Neuronal stem cell (in vitro differentiated cells): ENCODE results near the gene DAPK1.

ENCODE experiments used
- DNase-seq: peaks from one replicate; pipeline ENCODE4 v3.0.0-alpha.2; 2013; ENCODE audit warnings: low spot score
- H2AFZ ChIP-seq: one replicate; pipeline ENCODE4 v1.6.1; 2013; ENCODE audit warnings: mild to moderate bottlenecking, low read length, inconsistent platforms
- H2AK5ac ChIP-seq: 2 replicates; pipeline ENCODE4 v1.6.1; 2013; ENCODE audit warnings: low read depth, mild to moderate bottlenecking, inconsistent platforms, low read length, moderate library complexity, mixed read lengths
- H2BK120ac ChIP-seq: 2 replicates; pipeline ENCODE4 v1.6.1; 2013; ENCODE audit warnings: low read depth, mild to moderate bottlenecking, inconsistent platforms, low read length, moderate library complexity, mixed read lengths
- H2BK12ac ChIP-seq: one replicate; pipeline ENCODE4 v1.6.1; 2013; ENCODE audit warnings: low read length, inconsistent platforms
- H2BK15ac ChIP-seq: 2 replicates; pipeline ENCODE4 v1.6.1; 2013; ENCODE audit warnings: mild to moderate bottlenecking, low read length, inconsistent platforms, mixed read lengths
- H2BK5ac ChIP-seq: one replicate; pipeline ENCODE4 v1.6.1; 2013; ENCODE audit warnings: inconsistent platforms, mild to moderate bottlenecking, low read length, moderate library complexity
- H3K14ac ChIP-seq: one replicate; pipeline ENCODE4 v1.6.1; 2013; ENCODE audit warnings: low read length, inconsistent platforms
- H3K18ac ChIP-seq: 2 replicates; pipeline ENCODE4 v1.6.1; 2013; ENCODE audit warnings: low read length, inconsistent platforms
- H3K23ac ChIP-seq: 2 replicates; pipeline ENCODE4 v1.6.1; 2013; ENCODE audit warnings: low read depth, mild to moderate bottlenecking, mixed read lengths, low read length, inconsistent platforms; ENCODE audit not compliant: poor library complexity
- H3K27ac ChIP-seq: replicated peaks from 3 replicates; pipeline ENCODE4 v1.5.1; 2013; ENCODE audit warnings: low read length, inconsistent platforms
- H3K27me3 ChIP-seq, 3 experiments: 2 replicates each; pipeline ENCODE4 v1.6.1; 2013; ENCODE audit warnings: low read length in 3 of 3, mild to moderate bottlenecking in 2 of 3, inconsistent platforms in 1 of 3, low read depth in 1 of 3, mixed read lengths in 1 of 3, moderate library complexity in 1 of 3; ENCODE audit not compliant: control insufficient read depth in 3 of 3, insufficient read depth in 3 of 3
- H3K36me3 ChIP-seq, 2 donors: replicated peaks in 1 of 2; 2 replicates each; pipeline ENCODE4 v1.6.1; 2013; ENCODE audit warnings: low read length in 2 of 2; ENCODE audit not compliant: control insufficient read depth in 2 of 2, insufficient read depth in 2 of 2
- H3K4ac ChIP-seq: 2 replicates; pipeline ENCODE4 v1.6.1; 2013; ENCODE audit warnings: inconsistent platforms, mild to moderate bottlenecking, low read length, moderate library complexity
- H3K4me1 ChIP-seq, 2 donors: 1 replicate in 1 of 2; 2 replicates in 1 of 2; pipeline ENCODE4 v1.6.1; 2013; ENCODE audit warnings: low read length in 2 of 2, low read depth in 1 of 2; ENCODE audit not compliant: control insufficient read depth in 2 of 2, insufficient read depth in 1 of 2
- H3K4me2 ChIP-seq: one replicate; pipeline ENCODE4 v1.6.1; 2013; ENCODE audit warnings: mild to moderate bottlenecking, low read length, inconsistent platforms; ENCODE audit not compliant: insufficient read depth, poor library complexity, severe bottlenecking
- H3K4me3 ChIP-seq, 2 donors: 2 replicates each; pipeline ENCODE4 v1.5.1; 2013; ENCODE audit warnings: low read length in 2 of 2, mild to moderate bottlenecking in 2 of 2, inconsistent platforms in 1 of 2, moderate library complexity in 1 of 2
- H3K79me1 ChIP-seq: one replicate; pipeline ENCODE4 v1.6.1; 2013; ENCODE audit warnings: low read depth, mild to moderate bottlenecking, inconsistent platforms, low read length, moderate library complexity
- H3K9ac ChIP-seq: one replicate; pipeline ENCODE4 v1.6.1; 2013; ENCODE audit warnings: mild to moderate bottlenecking, low read depth, low read length, inconsistent platforms; ENCODE audit not compliant: poor library complexity
- H3K9me3 ChIP-seq, 2 donors: replicated peaks in 1 of 2; 2 replicates each; pipeline versions ENCODE3 to v1.6.1; 2013; ENCODE audit warnings: low read length in 2 of 2, mild to moderate bottlenecking in 2 of 2, inconsistent platforms in 1 of 2, low read depth in 1 of 2, mixed read lengths in 1 of 2, moderate library complexity in 1 of 2; ENCODE audit not compliant: control insufficient read depth in 2 of 2, insufficient read depth in 1 of 2
- H4K8ac ChIP-seq: one replicate; pipeline ENCODE4 v1.6.1; 2013; ENCODE audit warnings: low read depth, mild to moderate bottlenecking, inconsistent platforms, low read length, moderate library complexity
- H4K91ac ChIP-seq: one replicate; pipeline ENCODE4 v1.6.1; 2013; ENCODE audit warnings: low read length, low read depth, mild to moderate bottlenecking, inconsistent platforms; ENCODE audit not compliant: poor library complexity
- WGBS, 2 donors: extraction: QIAGEN DNeasy Blood & Tissue Kit; methylation state at CpG; one replicate each; pipeline ENCODE4 v1.1.7; 2013; ENCODE audit warnings: missing lambda C conversion rate in 2 of 2, mixed read lengths in 1 of 2; ENCODE audit not compliant: insufficient read length in 2 of 2, insufficient replicate concordance in 1 of 2; ENCODE audit errors: extremely low coverage in 2 of 2; 5-methylcytosine and 5-hydroxymethylcytosine counted together

DAPK1 gene

DNA sequence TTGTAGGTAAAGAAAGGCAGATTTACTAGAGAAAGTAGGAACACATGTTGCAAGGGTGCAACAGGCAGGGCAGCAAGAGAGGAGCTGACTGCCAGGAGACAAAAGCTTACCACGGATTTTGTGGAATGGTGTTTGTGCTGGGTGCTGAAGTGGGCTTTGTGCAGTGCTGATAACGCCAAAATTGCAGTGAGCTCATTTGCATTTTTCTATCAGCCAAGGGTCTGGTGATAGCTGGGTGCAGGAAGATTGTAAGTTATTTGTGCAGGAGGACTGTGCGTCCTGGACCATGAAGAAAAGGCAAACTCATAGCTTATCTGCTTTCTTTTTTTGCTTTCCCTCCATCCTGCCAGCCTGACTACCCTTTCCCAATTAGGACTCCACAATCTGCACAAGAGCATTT, 241.9 kb downstream of the DAPK1 start:
- H3K9ac ChIP-seq = no peak overlapping the region
- DNase-seq = no peak
- H2AFZ ChIP-seq = no peak overlapping the region
- H3K27me3 ChIP-seq = no peaks in the 10 kb centered on the region
- H3K4me3 ChIP-seq = no peak overlapping the region
- H2BK120ac ChIP-seq = no peak overlapping the region
- H3K14ac ChIP-seq = no peak overlapping the region
- no peaks in the 10 kb centered on the region for H3K4me1 ChIP-seq
- H3K79me1 ChIP-seq = no peaks in the 10 kb centered on the region
- H3K4me2 ChIP-seq = no peak overlapping the region
- no peaks in the 10 kb centered on the region for H3K36me3 ChIP-seq
- H3K18ac ChIP-seq = no peak overlapping the region
- no peak overlapping the region for H4K8ac ChIP-seq
- no peak overlapping the region for H3K23ac ChIP-seq
- no peak overlapping the region for H2BK5ac ChIP-seq
- no peak overlapping the region for H3K4ac ChIP-seq
- H4K91ac ChIP-seq = no peak overlapping the region
- no peak overlapping the region for H2AK5ac ChIP-seq
- no CpG with 5 or more reads among the region's 3 CpGs for WGBS, 2 donors
- H2BK15ac ChIP-seq = no peak overlapping the region
- H3K9me3 ChIP-seq = peaks cover 0 to 7% of the 10 kb centered on the region in 2 donors
- H2BK12ac ChIP-seq = no peak overlapping the region
- H3K27ac ChIP-seq = no peak overlapping the region

DNA sequence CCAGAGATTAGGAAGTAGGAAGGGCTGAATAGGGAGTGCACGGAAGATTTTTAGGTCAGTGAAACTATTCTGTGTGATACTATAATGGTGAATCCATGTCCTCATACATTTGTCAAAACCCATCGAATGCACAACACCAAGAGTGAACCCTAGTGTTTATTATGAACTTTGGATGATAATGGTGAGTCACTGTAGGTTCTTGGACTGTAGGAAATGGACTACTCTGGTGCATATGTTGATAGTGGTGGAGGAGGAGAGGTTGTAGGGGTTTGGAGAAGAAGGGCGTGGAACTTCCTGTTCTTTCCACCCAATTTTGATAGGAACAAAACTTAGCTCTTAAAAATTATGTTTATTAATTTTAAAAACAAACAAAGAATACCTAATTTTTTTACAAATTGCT, 242.5 kb downstream of the DAPK1 start:
- Histone ChIP-seq H3K4ac (no peak overlapping the region), H3K4me3 (no peak overlapping the region), H3K9me3 (peaks cover 0 to 7% of the 10 kb centered on the region in 2 donors), H2BK5ac (no peak overlapping the region), H3K14ac (no peak overlapping the region), H3K9ac (no peak overlapping the region), H3K4me1 (no peaks in the 10 kb centered on the region), H2BK120ac (no peak overlapping the region), H2BK15ac (no peak overlapping the region), H2AK5ac (no peak overlapping the region), H3K27ac (no peak overlapping the region), H3K4me2 (no peak overlapping the region), H3K79me1 (no peaks in the 10 kb centered on the region), H3K18ac (no peak overlapping the region), H4K91ac (no peak overlapping the region), H3K36me3 (no peaks in the 10 kb centered on the region), H3K23ac (no peak overlapping the region), H3K27me3 (no peaks in the 10 kb centered on the region), H2BK12ac (no peak overlapping the region), H4K8ac (no peak overlapping the region), H2AFZ (no peak overlapping the region)
- no CpG with 5 or more reads among the region's 3 CpGs for WGBS, 2 donors
- DNase-seq = no peak

DNA sequence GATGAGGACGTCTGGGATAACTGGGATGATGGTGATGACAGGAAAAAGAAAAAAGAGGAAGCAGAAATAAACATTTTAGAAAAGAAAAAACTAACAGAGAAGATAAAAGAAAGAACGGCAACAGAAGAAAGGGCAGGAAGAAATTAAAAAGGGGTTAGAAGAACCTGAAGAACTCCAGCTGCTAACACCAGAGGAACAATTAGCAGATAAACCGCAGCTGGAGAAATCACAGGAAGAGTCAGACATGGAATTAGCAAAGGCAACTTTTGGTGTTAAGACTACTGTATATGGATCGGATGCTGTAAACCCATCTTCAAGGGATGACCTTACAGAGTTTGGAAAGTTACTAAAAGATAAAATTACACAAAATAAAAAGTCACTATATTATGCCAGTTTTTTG, 243.7 kb downstream of the DAPK1 start:
- H3K9me3 ChIP-seq = peaks cover 0 to 7% of the 10 kb centered on the region in 2 donors
- no peak overlapping the region for H3K4ac ChIP-seq
- H2BK5ac ChIP-seq = no peak overlapping the region
- H4K8ac ChIP-seq = no peak overlapping the region
- H2AK5ac ChIP-seq = no peak overlapping the region
- no peak overlapping the region for H3K27ac ChIP-seq
- H2BK15ac ChIP-seq = no peak overlapping the region
- WGBS, 2 donors = no CpG with 5 or more reads among the region's 4 CpGs
- no peak overlapping the region for H2AFZ ChIP-seq
- no peak overlapping the region for H3K18ac ChIP-seq
- no peak overlapping the region for H3K23ac ChIP-seq
- no peaks in the 10 kb centered on the region for H3K27me3 ChIP-seq
- H4K91ac ChIP-seq = no peak overlapping the region
- H3K9ac ChIP-seq = no peak overlapping the region
- H2BK120ac ChIP-seq = no peak overlapping the region
- H3K4me3 ChIP-seq = no peak overlapping the region
- DNase-seq = no peak
- H3K36me3 ChIP-seq = no peaks in the 10 kb centered on the region
- no peak overlapping the region for H2BK12ac ChIP-seq
- no peaks in the 10 kb centered on the region for H3K79me1 ChIP-seq
- H3K4me1 ChIP-seq = no peaks in the 10 kb centered on the region
- no peak overlapping the region for H3K4me2 ChIP-seq
- H3K14ac ChIP-seq = no peak overlapping the region

DNA sequence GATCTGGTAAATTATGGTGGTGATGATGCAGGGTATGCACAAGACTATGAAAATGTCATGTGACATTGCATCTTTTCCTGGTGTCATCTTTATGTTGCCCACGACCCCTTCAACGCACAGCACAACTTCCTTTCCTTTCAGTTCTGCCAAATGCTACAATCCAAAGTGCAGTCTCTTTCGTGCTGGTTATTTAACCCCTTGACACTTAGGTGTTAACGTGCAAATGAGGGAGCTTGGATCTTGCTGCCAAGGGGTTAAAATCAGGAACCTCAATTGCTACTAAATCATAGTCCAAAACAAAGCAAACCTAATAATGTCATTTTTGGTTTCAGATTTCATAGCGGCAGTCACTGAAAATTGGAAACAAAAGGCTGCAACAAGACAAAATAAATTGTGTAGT, 244.2 kb downstream of the DAPK1 start:
- Histone ChIP-seq H3K9ac (no peak overlapping the region), H3K4me1 (no peaks in the 10 kb centered on the region), H3K27ac (no peak overlapping the region), H3K79me1 (no peaks in the 10 kb centered on the region), H2AFZ (no peak overlapping the region), H4K8ac (no peak overlapping the region), H3K9me3 (peaks cover 0 to 7% of the 10 kb centered on the region in 2 donors), H4K91ac (no peak overlapping the region), H3K27me3 (no peaks in the 10 kb centered on the region), H2BK15ac (no peak overlapping the region), H3K4ac (no peak overlapping the region), H2AK5ac (no peak overlapping the region), H2BK120ac (no peak overlapping the region), H2BK12ac (no peak overlapping the region), H3K4me3 (no peak overlapping the region), H3K4me2 (no peak overlapping the region), H3K23ac (no peak overlapping the region), H3K18ac (no peak overlapping the region), H3K36me3 (no peaks in the 10 kb centered on the region), H3K14ac (no peak overlapping the region), H2BK5ac (no peak overlapping the region)
- no peak for DNase-seq
- WGBS, 2 donors = no CpG with 5 or more reads among the region's 5 CpGs
